Measurements from ENCODE around the gene ZNF485.
"Not testable (repeated sequence)": the region's sequence is repeated elsewhere in the genome, so short reads cannot be mapped to it uniquely, and the experiment has no call there.

Gene ZNF485

GRCh38 chr10:43627942-43628341 is 21.7 kb downstream of the ZNF485 start:
- H3F3A ChIP-seq (ENCODE audit: insufficient read depth, low read length): no peaks in the 10 kb centered on the region
- no peaks in the 10 kb centered on the region for H3K9me3 ChIP-seq (replicated peaks; ENCODE audit: insufficient read depth, low read length)
- no peaks in the 10 kb centered on the region for H3K79me2 ChIP-seq (ENCODE audit: low read length)
- no peak overlapping the region for H3K4me3 ChIP-seq (ENCODE audit: low read length)
- no peaks in the 10 kb centered on the region for H3K4me1 ChIP-seq (ENCODE audit: low read length)
- no peaks in the 10 kb centered on the region for H4K20me1 ChIP-seq (ENCODE audit: insufficient read depth, low read length)
- no peaks in the 10 kb centered on the region for H3K36me3 ChIP-seq (replicated peaks; ENCODE audit: insufficient read depth, low read length)
- no peak overlapping the region for H3K9ac ChIP-seq (ENCODE audit: low read length)
- no peaks in the 10 kb centered on the region for H3K9me2 ChIP-seq (replicated peaks; ENCODE audit: insufficient read depth, low read length)
- H3K27ac ChIP-seq (ENCODE audit: low read length): no peak overlapping the region
- no peak for DNase-seq
- H2AFZ ChIP-seq (ENCODE audit: low read length): no peak overlapping the region
- H3K27me3 ChIP-seq (replicated peaks; ENCODE audit: insufficient read depth, low read length): no peaks in the 10 kb centered on the region
- no peak overlapping the region for H3K4me2 ChIP-seq (ENCODE audit: low read depth, low read length)
- TF ChIP-seq EZH2 (optimal IDR thresholded peaks at IDR 0.05; ENCODE audit: low read depth, low read length): no peak
- no peak for TF ChIP-seq EZH2phosphoT487 (IDR thresholded peaks at IDR 0.05; ENCODE audit: low read length)
- TF ChIP-seq CTCF (IDR thresholded peaks at IDR 0.05; ENCODE audit: low read length): no peak

- Histone ChIP-seq H4K20me1 (ENCODE audit: insufficient read depth, low read length) (no peaks in the 10 kb centered on the region), H3K79me2 (ENCODE audit: low read length) (no peaks in the 10 kb centered on the region), H3K9me3 (replicated peaks; ENCODE audit: insufficient read depth, low read length) (no peaks in the 10 kb centered on the region), H3K27ac (ENCODE audit: low read length) (no peak overlapping the region), H3K4me2 (ENCODE audit: low read depth, low read length) (no peak overlapping the region), H2AFZ (ENCODE audit: low read length) (no peak overlapping the region), H3K36me3 (replicated peaks; ENCODE audit: insufficient read depth, low read length) (no peaks in the 10 kb centered on the region), H3K9me2 (replicated peaks; ENCODE audit: insufficient read depth, low read length) (no peaks in the 10 kb centered on the region), H3F3A (ENCODE audit: insufficient read depth, low read length) (no peaks in the 10 kb centered on the region), H3K4me3 (ENCODE audit: low read length) (no peak overlapping the region), H3K4me1 (ENCODE audit: low read length) (no peaks in the 10 kb centered on the region), H3K27me3 (replicated peaks; ENCODE audit: insufficient read depth, low read length) (no peaks in the 10 kb centered on the region), H3K9ac (ENCODE audit: low read length) (no peak overlapping the region)
- TF ChIP-seq EZH2phosphoT487 (IDR thresholded peaks at IDR 0.05; ENCODE audit: low read length) (no peak), EZH2 (optimal IDR thresholded peaks at IDR 0.05; ENCODE audit: low read depth, low read length) (no peak), CTCF (IDR thresholded peaks at IDR 0.05; ENCODE audit: low read length) (no peak)
- no peak for DNase-seq
Observed at GRCh38 chr10:43628956-43629355, 22.7 kb downstream of the ZNF485 start.

- H3K4me2 ChIP-seq (ENCODE audit: low read depth, low read length); H3K27ac ChIP-seq (ENCODE audit: low read length); H3K4me3 ChIP-seq (ENCODE audit: low read length); H3K79me2 ChIP-seq (ENCODE audit: low read length); H3K36me3 ChIP-seq (replicated peaks; ENCODE audit: insufficient read depth, low read length); H2AFZ ChIP-seq (ENCODE audit: low read length); H3K9me3 ChIP-seq (replicated peaks; ENCODE audit: insufficient read depth, low read length); H3K9me2 ChIP-seq (replicated peaks; ENCODE audit: insufficient read depth, low read length); DNase-seq; H3K27me3 ChIP-seq (replicated peaks; ENCODE audit: insufficient read depth, low read length); H4K20me1 ChIP-seq (ENCODE audit: insufficient read depth, low read length); H3K9ac ChIP-seq (ENCODE audit: low read length); H3F3A ChIP-seq (ENCODE audit: insufficient read depth, low read length); H3K4me1 ChIP-seq (ENCODE audit: low read length): not testable (repeated sequence)
Observed at GRCh38 chr10:43635816-43636215, 29.6 kb downstream of the ZNF485 start.

- Histone ChIP-seq H3K36me3 (replicated peaks; ENCODE audit: insufficient read depth, low read length) (no peaks in the 10 kb centered on the region), H3K27me3 (replicated peaks; ENCODE audit: insufficient read depth, low read length) (no peaks in the 10 kb centered on the region), H3K4me3 (ENCODE audit: low read length) (no peak overlapping the region), H3K9ac (ENCODE audit: low read length) (no peak overlapping the region), H3K4me1 (ENCODE audit: low read length) (no peaks in the 10 kb centered on the region), H3K4me2 (ENCODE audit: low read depth, low read length) (no peak overlapping the region), H3K9me2 (replicated peaks; ENCODE audit: insufficient read depth, low read length) (no peaks in the 10 kb centered on the region), H3K9me3 (replicated peaks; ENCODE audit: insufficient read depth, low read length) (no peaks in the 10 kb centered on the region), H3F3A (ENCODE audit: insufficient read depth, low read length) (no peaks in the 10 kb centered on the region), H3K79me2 (ENCODE audit: low read length) (no peaks in the 10 kb centered on the region), H4K20me1 (ENCODE audit: insufficient read depth, low read length) (no peaks in the 10 kb centered on the region), H3K27ac (ENCODE audit: low read length) (no peak overlapping the region), H2AFZ (ENCODE audit: low read length) (no peak overlapping the region)
- no peak for DNase-seq
- TF ChIP-seq EZH2phosphoT487 (IDR thresholded peaks at IDR 0.05; ENCODE audit: low read length) (no peak), EZH2 (optimal IDR thresholded peaks at IDR 0.05; ENCODE audit: low read depth, low read length) (no peak), CTCF (IDR thresholded peaks at IDR 0.05; ENCODE audit: low read length) (no peak)
Observed at GRCh38 chr10:43640603-43641002, 34.4 kb downstream of the ZNF485 start.

Data from MM.1S (cell line).